C4-2B (cell line): Measurements from ENCODE around the gene LTC4S.

Experiments used
- CTCF ChIP-seq: fragments of 450-650 bp; conservative IDR thresholded peaks from 2 replicates; pipeline ENCODE4 v1.5.1; 2017; ENCODE audit warnings: mild to moderate bottlenecking
- ZFX ChIP-seq: fragments of 450-650 bp; IDR thresholded peaks from 2 replicates; pipeline ENCODE4 v1.6.1; 2017

GRCh38 chr5:179771311-179771895 lies 22.4 kb upstream of the LTC4S start:
- no peak for TF ChIP-seq CTCF
- TF ChIP-seq ZFX, result no peak
